Astrocyte of the cerebellum (primary cell): Measurements from ENCODE around the gene NTN1.

Source experiments
- DNase-seq: peaks from one replicate; pipeline ENCODE4 v3.0.0-alpha.2; 2011; ENCODE audit warnings: low read depth
- H3K4me3 ChIP-seq: 2 replicates; pipeline ENCODE4 v1.5.1; 2011; ENCODE audit warnings: mild to moderate bottlenecking, low read depth, low read length, moderate library complexity
- in situ Hi-C: cut with HindIII; loops from 2 replicates; pipeline ENCODE4 v1.10.0; 2017; ENCODE audit warnings: low sequenced_read_pairs
- TF ChIP-seq, protein P1 (sequence below): IDR thresholded peaks from 2 replicates; pipeline ENCODE4 v1.5.1; 2012; ENCODE audit warnings: low read length, low read depth, moderate library complexity, mild to moderate bottlenecking; ENCODE audit errors: missing control alignments

NTN1 gene

GRCh38 chr17:9199571-9200551, 178.6 kb downstream of the NTN1 start:
- no peak overlapping the region for H3K4me3 ChIP-seq
- DNase-seq: no peak
- TF ChIP-seq, protein P1, sequence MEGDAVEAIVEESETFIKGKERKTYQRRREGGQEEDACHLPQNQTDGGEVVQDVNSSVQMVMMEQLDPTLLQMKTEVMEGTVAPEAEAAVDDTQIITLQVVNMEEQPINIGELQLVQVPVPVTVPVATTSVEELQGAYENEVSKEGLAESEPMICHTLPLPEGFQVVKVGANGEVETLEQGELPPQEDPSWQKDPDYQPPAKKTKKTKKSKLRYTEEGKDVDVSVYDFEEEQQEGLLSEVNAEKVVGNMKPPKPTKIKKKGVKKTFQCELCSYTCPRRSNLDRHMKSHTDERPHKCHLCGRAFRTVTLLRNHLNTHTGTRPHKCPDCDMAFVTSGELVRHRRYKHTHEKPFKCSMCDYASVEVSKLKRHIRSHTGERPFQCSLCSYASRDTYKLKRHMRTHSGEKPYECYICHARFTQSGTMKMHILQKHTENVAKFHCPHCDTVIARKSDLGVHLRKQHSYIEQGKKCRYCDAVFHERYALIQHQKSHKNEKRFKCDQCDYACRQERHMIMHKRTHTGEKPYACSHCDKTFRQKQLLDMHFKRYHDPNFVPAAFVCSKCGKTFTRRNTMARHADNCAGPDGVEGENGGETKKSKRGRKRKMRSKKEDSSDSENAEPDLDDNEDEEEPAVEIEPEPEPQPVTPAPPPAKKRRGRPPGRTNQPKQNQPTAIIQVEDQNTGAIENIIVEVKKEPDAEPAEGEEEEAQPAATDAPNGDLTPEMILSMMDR: no peak
- in situ Hi-C loops: no loop called here

GRCh38 chr17:9200699-9201359, 179.5 kb downstream of the NTN1 start:
- H3K4me3 ChIP-seq: no peak overlapping the region
- TF ChIP-seq, protein P1: no peak
- DNase-seq: no peak
- in situ Hi-C loops: no loop called here

DNA sequence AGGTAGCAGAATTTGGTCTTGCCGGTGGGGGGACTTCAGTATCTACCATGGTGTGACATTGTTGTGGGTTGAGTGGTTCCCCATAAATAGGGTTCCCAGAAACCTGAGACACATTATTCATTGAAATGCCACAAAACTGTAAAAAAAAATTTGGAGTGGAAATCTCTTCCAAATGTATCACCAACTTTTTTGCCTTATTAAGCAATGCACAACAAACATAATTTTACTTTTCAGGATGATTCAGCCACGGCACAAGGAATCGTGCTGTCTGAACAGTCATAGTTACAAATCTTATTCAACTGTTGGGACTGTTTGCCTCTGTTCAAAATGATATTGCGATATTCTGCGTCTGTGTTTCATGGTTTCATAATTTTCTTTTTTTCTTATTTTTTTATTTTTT, 181.2 kb downstream of the NTN1 start:
- TF ChIP-seq, protein P1: no peak
- no peak for DNase-seq
- no peak overlapping the region for H3K4me3 ChIP-seq
- in situ Hi-C loops: no loop called here

GRCh38 chr17:9203771-9204425, 182.6 kb downstream of the NTN1 start:
- in situ Hi-C loops: no loop called here
- no peak for DNase-seq
- TF ChIP-seq, protein P1: no peak
- no peak overlapping the region for H3K4me3 ChIP-seq

- DNase-seq: no peak
- no peak overlapping the region for H3K4me3 ChIP-seq
- in situ Hi-C loops: no loop called here
- TF ChIP-seq, protein P1: no peak
Measured at GRCh38 chr17:9204637-9205329, 183.5 kb downstream of the NTN1 start.
